NT2/D1 (cell line): Measurements from ENCODE around the gene OGT.

ENCODE experiments used
- DNase-seq: peaks from one replicate; pipeline ENCODE4 v3.0.0-alpha.2; 2011; ENCODE audit warnings: low read depth, low spot score
- H3K27me3 ChIP-seq: 2 replicates; pipeline ENCODE4 v1.6.0; 2011; ENCODE audit warnings: mild to moderate bottlenecking; ENCODE audit not compliant: insufficient read length, insufficient read depth
- H3K36me3 ChIP-seq: 2 replicates; pipeline ENCODE4 v1.6.1; 2011; ENCODE audit warnings: mild to moderate bottlenecking, low read length, mixed read lengths; ENCODE audit not compliant: insufficient read depth, insufficient read length
- H3K4me1 ChIP-seq: 2 replicates; pipeline ENCODE4 v1.5.1; 2011; ENCODE audit not compliant: insufficient read depth, insufficient read length
- H3K4me3 ChIP-seq: 2 replicates; pipeline ENCODE4 v1.5.1; 2011; ENCODE audit warnings: low read depth; ENCODE audit not compliant: insufficient read length
- H3K9ac ChIP-seq: 2 replicates; pipeline ENCODE4 v1.6.0; 2011; ENCODE audit warnings: low read depth; ENCODE audit not compliant: insufficient read length
- H3K9me3 ChIP-seq: 2 replicates; pipeline ENCODE4 v1.5.1; 2011; ENCODE audit warnings: mild to moderate bottlenecking, low read length; ENCODE audit not compliant: insufficient read depth
- SUZ12 ChIP-seq: IDR thresholded peaks from 2 replicates; pipeline ENCODE4 v1.6.1; 2011; ENCODE audit not compliant: insufficient read length, insufficient read depth; ENCODE audit errors: extremely low read depth
- YY1 ChIP-seq: IDR thresholded peaks from 2 replicates; pipeline ENCODE4 v1.6.1; 2011; ENCODE audit not compliant: insufficient read length, insufficient read depth
- ZNF274 ChIP-seq: IDR thresholded peaks from 2 replicates; pipeline ENCODE4 v1.6.1; 2011; ENCODE audit warnings: mild to moderate bottlenecking, low read depth, low read length

OGT gene

DNA sequence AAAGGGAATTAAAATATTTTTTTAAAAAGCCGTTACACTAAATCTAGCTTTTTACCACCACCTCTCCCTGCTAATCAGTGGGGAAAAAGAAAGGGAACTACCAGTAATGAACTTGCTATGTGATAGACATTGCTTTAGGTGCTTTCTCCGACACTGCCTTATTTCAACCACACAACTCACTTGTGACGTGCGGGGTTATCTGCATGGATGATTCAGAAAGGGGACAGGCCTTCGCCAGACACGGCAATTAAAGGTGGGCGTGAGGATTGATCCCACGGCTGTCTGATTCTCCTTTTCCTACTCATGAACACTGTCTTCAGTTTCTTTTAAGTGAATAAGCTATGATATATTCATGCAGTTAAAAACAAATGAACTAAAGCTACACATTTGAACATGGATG lies 86.3 kb downstream of the OGT start:
- peaks cover 8% of the 10 kb centered on the region for H3K4me1 ChIP-seq
- no peaks in the 10 kb centered on the region for H3K9me3 ChIP-seq
- no peak for DNase-seq
- H3K36me3 ChIP-seq = no peaks in the 10 kb centered on the region
- no peak overlapping the region for H3K4me3 ChIP-seq
- no peak overlapping the region for H3K9ac ChIP-seq
- no peak for TF ChIP-seq YY1
- TF ChIP-seq SUZ12 = no peak
- no peak for TF ChIP-seq ZNF274
- H3K27me3 ChIP-seq = no peaks in the 10 kb centered on the region

DNA sequence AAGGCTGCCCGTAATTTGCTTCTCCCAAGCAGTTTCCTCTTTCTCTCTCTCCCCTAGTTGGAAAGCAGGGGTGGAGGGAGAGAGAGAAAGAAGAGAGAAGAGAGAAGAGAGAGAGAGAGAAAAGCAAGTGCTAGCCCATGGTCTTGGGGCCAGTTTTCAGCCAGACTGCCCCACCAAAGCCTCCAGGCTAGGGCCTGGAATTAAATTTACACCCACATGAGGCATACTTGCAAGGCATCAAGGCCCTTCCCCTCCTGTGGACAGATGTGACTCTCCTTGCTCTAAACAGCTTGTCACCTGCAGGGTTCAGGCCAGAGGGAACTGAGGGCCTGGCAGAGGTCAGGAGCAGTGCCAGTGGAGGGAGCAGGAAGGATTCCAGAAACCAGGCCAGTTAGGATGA lies 87.1 kb downstream of the OGT start:
- Histone ChIP-seq H3K9me3 (no peaks in the 10 kb centered on the region), H3K4me1 (peaks cover 8% of the 10 kb centered on the region), H3K27me3 (no peaks in the 10 kb centered on the region), H3K9ac (no peak overlapping the region), H3K36me3 (no peaks in the 10 kb centered on the region), H3K4me3 (no peak overlapping the region)
- TF ChIP-seq ZNF274 = no peak
- no peak for TF ChIP-seq YY1
- TF ChIP-seq SUZ12 = no peak
- DNase-seq = no peak

DNA sequence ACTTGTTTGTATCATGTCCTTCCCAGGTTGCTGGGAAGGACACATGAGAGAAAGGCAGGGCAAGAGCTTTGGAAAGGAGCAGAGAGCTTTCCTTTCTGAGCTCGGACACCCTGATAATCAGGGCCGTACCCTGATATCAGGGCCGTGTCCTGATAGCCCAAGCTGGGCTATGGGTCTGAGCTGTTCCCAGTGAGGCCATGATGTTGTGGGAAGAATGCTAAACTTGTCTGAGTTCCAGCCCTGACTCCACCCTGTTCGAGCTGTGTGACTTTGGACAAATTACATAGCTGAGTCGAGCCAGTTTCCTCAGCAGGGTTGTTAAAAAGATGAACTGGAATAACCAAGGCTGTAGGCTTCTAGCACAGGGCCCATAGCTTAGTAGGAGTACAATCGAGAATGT lies 88.7 kb downstream of the OGT start:
- Histone ChIP-seq H3K4me1 (peaks cover 8% of the 10 kb centered on the region), H3K4me3 (no peak overlapping the region), H3K9me3 (no peaks in the 10 kb centered on the region), H3K36me3 (no peaks in the 10 kb centered on the region), H3K9ac (no peak overlapping the region), H3K27me3 (no peaks in the 10 kb centered on the region)
- TF ChIP-seq YY1 (no peak), SUZ12 (no peak), ZNF274 (no peak)
- no peak for DNase-seq

DNA sequence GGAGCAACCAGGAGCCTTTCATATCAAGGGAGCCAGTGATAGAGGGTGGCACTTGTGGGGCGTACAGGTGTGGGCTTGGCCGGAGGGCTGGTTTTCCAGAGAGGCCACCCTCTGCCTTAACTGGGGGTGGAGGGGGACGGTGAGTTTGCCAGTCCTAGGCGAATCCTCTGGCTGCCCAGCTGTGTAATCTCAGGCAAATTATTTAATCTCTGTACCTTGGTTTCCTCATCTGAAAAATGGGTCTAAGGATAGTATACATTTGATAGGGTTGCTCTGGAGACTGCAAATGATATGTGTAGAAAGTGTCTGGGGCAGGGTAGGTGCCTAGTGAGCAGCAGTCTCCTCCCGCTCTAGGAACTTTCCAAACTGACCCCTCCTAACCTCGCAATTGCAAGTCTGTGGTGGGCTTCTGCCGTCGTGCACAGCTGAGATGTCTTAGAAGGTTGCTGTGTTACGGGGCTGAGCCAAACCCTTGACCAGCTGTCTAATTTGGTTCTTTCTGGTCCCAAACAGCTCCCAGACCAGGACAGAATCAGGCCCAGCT lies 89.2 kb downstream of the OGT start:
- Histone ChIP-seq H3K27me3 (no peaks in the 10 kb centered on the region), H3K9me3 (no peaks in the 10 kb centered on the region), H3K4me1 (peaks cover 10% of the 10 kb centered on the region), H3K9ac (no peak overlapping the region), H3K36me3 (no peaks in the 10 kb centered on the region), H3K4me3 (no peak overlapping the region)
- no peak for TF ChIP-seq YY1
- TF ChIP-seq ZNF274 = no peak
- TF ChIP-seq SUZ12 = no peak
- DNase-seq = no peak

DNA sequence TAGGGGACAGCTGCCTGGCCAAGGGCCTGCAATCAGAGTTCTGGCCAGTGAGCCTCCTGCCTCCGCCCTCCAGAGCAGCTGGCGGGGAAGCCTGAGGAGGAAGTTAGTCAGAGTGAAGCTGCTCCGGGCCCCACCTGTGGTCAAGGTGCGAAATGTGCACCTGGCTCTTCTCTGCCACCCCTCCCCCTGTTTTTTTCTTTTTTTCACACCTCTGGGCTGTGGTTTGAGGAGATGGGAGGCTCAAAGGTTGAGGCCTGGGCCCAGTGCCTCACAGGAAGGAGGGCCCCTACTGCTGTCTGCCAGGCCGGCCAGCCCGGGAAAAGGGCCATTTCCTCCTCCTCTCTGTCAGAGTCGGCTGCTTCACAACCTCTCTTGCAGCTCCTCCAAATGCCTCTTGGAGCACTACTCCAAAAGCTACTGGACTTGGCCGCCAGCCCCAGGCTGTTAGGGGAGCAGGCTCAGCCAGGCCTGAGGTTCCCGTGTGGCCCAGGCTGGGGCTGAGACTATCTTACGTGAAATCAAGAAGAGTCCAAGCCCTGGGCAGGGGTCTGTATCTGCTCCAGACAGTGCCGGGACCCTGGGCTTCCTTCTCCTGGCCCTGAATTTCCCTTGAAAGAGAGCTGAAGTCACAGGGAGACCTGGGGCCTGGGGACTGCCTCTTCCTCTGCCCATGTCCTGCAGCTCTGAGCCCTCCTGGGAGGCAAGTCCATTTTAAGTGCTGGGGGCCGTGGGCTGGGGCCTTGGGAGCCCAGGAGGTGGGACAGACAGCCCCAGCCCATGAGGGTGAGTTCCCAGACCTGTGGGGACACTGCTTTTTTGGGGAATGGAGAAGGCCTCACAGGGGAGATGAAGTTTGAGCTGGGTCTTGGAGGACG lies 89.9 kb downstream of the OGT start:
- Histone ChIP-seq H3K9me3 (no peaks in the 10 kb centered on the region), H3K36me3 (no peaks in the 10 kb centered on the region), H3K4me3 (no peak overlapping the region), H3K9ac (peak overlapping the region; percentile 50), H3K27me3 (no peaks in the 10 kb centered on the region), H3K4me1 (peaks cover 10% of the 10 kb centered on the region)
- DNase-seq = peak; percentile 57
- TF ChIP-seq SUZ12 = no peak
- no peak for TF ChIP-seq ZNF274
- TF ChIP-seq YY1 = no peak

DNA sequence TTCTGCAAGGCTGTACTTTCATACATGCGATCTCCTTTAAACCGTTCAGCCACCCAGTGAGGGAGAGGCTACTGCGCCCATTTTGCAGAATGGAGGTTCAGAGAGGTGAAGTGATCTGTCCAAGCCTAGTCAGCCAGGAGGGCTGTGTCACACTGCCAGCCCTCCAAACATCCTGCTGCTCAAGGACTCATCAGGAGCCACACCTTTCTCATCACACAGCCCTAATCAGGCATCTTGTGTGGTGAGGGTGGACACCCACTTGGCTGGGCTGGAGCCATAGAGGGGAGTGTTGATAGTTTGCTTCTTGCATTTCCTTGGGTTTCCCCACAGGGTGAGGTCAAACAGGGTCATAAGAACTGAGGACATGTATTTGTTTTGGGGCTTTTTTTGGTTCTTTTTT lies 90.8 kb downstream of the OGT start:
- no peaks in the 10 kb centered on the region for H3K27me3 ChIP-seq
- no peak overlapping the region for H3K9ac ChIP-seq
- H3K4me3 ChIP-seq = no peak overlapping the region
- no peak for DNase-seq
- H3K9me3 ChIP-seq = no peaks in the 10 kb centered on the region
- TF ChIP-seq SUZ12 (no peak), ZNF274 (no peak), YY1 (no peak)
- no peaks in the 10 kb centered on the region for H3K36me3 ChIP-seq
- H3K4me1 ChIP-seq = peaks cover 10% of the 10 kb centered on the region

DNA sequence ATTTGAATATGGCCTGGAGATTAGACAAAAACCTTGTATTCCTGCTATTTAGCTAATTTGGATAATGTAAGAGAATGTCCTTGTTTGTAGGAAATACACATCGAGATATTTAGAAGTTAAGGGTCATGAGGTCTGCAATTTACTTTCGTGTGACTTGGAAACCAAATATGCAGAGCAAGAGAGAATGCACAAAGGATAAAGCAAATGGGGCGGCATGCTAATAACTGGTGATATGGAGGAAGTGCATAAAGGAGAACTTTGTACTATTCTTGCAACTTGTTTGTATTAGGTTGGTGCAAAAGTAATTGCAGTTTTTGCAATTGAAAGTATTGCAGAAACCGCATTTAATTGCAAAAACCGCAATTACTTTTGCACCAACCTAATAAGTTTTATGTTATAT lies 92.6 kb downstream of the OGT start:
- Histone ChIP-seq H3K9me3 (no peaks in the 10 kb centered on the region), H3K9ac (no peak overlapping the region), H3K27me3 (no peaks in the 10 kb centered on the region), H3K4me3 (no peak overlapping the region), H3K36me3 (no peaks in the 10 kb centered on the region), H3K4me1 (peaks cover 10% of the 10 kb centered on the region)
- no peak for TF ChIP-seq YY1
- no peak for TF ChIP-seq ZNF274
- DNase-seq = no peak
